ENCODE data around the gene CFAP46. TPM values are rescaled to one million over a fixed set of nuclear protein-coding genes. Genes with fewer than 3 reads are reported as not detected.
"Not testable (repeated sequence)": the region's sequence is repeated elsewhere in the genome, so short reads cannot be mapped to it uniquely, and the experiment has no call there.

CFAP46 gene
- total RNA-seq, 4 donors from 2014 or later: 0.32 to 0.54 TPM; not detected in 2

DNA sequence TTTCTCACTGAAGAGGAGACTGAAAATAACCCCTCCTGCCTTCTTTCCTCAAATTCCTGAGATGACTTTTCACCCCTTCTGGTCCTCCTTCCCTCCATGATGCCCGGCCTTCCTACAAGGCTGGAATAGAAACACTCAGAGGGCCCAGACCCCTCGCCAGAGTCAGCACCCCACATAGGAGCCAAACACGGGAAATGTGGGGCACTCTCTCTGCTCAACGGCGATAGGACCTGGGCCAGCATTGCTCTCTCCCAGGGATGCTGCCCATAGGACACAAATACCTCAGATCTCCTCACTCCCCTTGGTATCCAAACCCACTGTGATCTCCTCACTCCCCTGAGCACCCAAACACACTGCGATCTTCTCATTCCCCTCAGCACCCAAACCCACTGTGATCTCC lies 7.4 kb downstream of the CFAP46 start:
- 85 to 86% methylated on average over 6 of the region's 6 CpGs for WGBS, 2 donors
- intact Hi-C loops (cut with DNase I; ENCODE audit: low total_unique reads): no loop called here
- no peak overlapping the region for H3K4me3 ChIP-seq (ENCODE audit: low read depth, poor library complexity, severe bottlenecking)
- TF ChIP-seq, protein P1, sequence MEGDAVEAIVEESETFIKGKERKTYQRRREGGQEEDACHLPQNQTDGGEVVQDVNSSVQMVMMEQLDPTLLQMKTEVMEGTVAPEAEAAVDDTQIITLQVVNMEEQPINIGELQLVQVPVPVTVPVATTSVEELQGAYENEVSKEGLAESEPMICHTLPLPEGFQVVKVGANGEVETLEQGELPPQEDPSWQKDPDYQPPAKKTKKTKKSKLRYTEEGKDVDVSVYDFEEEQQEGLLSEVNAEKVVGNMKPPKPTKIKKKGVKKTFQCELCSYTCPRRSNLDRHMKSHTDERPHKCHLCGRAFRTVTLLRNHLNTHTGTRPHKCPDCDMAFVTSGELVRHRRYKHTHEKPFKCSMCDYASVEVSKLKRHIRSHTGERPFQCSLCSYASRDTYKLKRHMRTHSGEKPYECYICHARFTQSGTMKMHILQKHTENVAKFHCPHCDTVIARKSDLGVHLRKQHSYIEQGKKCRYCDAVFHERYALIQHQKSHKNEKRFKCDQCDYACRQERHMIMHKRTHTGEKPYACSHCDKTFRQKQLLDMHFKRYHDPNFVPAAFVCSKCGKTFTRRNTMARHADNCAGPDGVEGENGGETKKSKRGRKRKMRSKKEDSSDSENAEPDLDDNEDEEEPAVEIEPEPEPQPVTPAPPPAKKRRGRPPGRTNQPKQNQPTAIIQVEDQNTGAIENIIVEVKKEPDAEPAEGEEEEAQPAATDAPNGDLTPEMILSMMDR (IDR thresholded peaks at IDR 0.05): no peak
- no peak for TF ChIP-seq POLR2A (IDR thresholded peaks at IDR 0.05)
- no peak for DNase-seq (ENCODE audit: low spot score in 2 of 2)

DNA sequence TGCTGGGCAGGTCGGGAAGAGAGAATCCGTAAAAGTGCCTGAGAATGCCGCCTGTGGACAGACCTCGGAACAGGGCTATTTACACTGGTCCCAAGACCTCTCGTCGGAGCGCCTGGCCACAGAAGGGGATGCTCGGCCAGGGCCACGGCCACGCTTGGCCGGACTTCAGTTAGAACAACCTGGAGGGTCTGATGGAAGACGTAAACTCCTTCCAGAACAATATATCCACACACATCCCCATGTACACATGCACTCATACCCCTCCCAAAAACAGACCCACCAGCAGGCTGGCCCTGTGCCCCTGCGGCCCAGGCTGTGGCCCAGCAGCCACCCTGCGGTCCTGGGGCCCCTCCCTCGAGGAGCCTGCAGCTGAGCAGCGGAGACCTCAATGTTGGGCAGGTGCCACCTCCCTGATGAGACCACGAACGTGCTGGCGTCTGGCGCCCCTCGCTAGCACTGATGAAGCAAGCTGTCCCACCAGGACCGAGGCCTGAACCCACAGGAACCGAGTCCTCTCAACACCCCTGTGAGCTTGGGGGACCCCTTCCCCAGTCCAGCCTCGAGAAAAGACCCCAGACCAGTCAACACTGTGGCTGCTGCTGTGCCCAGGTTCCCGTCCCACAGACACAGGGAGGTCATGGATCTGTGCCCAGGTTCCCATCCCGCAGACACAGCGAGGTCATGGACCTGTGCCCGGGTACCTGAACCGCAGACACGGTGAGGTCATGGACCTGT lies 8.9 kb downstream of the CFAP46 start:
- WGBS, 2 donors: 92% methylated on average over 27 to 30 of the region's 30 CpGs
- intact Hi-C loops (cut with DNase I; ENCODE audit: low total_unique reads): no loop called here
- TF ChIP-seq, protein P1 (IDR thresholded peaks at IDR 0.05): no peak
- no peak for TF ChIP-seq POLR2A (IDR thresholded peaks at IDR 0.05)
- no peak overlapping the region for H3K4me3 ChIP-seq (ENCODE audit: low read depth, poor library complexity, severe bottlenecking)
- no peak for DNase-seq (ENCODE audit: low spot score in 2 of 2)

DNA sequence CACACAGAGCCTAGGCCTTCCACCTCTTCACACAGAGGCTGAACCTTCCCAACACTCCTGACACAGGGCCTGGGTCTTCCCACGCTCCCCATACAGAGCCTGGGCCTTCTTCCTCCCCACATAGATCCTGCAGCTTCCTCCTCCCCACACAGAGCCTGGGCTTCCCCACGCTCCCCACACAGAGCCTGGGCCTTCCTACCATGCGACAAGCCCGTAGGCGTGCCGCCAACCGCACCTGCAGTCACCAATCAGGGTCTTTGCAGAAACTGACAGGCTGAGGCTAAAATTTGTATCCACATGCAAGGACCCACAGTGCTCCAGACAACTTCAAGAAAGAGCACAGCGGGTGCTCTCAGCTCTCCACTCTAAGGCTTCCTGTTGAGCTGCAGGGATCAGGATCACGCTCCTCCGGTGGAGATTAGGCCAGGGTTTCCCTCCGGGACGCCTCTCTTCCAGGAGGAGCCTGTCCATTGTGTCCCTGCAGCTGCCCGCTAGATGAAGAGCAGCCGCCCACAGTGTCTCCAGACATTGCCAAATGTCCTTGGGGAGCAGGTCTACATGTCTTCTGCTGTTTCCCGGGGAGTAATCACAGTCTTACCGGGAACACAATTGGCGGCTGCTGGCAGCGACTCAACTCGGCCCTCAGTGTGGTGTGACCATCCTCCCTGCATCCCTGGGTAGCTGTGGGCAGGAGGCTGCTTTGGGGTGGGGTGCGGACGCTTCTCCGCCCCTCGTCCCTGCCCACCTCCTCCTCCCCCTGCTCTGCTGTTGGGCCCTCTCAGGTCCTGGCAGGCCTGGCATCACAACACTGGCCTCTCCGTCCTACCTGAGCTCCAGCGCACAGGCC lies 9.7 kb downstream of the CFAP46 start:
- H3K4me3 ChIP-seq (ENCODE audit: low read depth, poor library complexity, severe bottlenecking): no peak overlapping the region
- intact Hi-C loops (cut with DNase I; ENCODE audit: low total_unique reads): no loop called here
- 92 to 93% methylated on average over 22 to 24 of the region's 25 CpGs for WGBS, 2 donors
- no peak for TF ChIP-seq POLR2A (IDR thresholded peaks at IDR 0.05)
- TF ChIP-seq, protein P1 (IDR thresholded peaks at IDR 0.05): no peak
- DNase-seq (ENCODE audit: low spot score in 2 of 2): no peak

DNA sequence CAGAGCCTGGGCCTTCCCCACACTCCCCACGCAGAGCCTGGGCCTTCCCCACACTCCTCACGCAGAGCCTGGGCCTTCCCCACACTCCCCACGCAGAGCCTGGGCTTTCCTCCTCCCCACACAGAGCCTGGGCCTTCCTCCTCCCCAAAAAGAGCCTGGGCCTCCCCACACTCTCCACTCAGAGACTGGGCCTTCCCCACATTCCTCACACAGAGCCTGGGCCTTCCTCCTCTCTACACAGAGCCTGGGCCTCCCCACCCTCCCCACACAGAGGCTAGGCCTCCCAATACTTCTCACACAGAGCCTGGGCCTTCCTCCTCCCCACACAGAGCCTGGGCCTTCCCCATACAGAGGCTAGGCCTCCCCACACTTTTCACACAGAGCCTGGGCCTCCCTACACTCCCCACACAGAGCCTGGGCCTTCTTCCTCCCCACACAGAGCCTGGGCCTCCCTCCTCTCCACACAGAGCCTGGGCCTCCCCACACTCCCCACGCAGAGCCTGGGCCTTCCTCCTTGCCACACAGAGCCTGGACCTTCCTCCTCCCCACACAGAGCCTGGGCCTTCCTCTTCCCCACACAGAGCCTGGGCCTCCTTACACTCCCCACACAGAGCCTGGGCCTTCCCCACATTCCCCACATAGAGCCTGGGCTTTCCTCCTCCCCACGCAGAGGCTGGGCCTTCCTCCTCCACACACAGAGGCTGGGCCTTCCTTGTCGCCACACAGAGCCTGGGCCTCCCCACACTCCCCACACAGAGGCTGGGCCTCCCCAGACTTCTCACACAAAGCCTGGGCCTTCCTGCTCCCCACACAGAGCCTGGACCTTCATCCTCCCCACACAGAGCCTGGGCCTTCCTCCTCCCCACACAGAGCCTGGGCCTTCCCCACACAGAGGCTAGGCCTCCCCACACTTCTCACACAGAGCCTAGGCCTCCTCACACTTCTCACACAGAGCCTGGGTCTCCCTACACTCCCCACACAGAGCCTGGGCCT lies 10.8 kb downstream of the CFAP46 start:
- 71 to 81% methylated on average over 6 of the region's 6 CpGs for WGBS, 2 donors
- intact Hi-C loops (cut with DNase I; ENCODE audit: low total_unique reads); DNase-seq (ENCODE audit: low spot score in 2 of 2); H3K4me3 ChIP-seq (ENCODE audit: low read depth, poor library complexity, severe bottlenecking): not testable (repeated sequence)

DNA sequence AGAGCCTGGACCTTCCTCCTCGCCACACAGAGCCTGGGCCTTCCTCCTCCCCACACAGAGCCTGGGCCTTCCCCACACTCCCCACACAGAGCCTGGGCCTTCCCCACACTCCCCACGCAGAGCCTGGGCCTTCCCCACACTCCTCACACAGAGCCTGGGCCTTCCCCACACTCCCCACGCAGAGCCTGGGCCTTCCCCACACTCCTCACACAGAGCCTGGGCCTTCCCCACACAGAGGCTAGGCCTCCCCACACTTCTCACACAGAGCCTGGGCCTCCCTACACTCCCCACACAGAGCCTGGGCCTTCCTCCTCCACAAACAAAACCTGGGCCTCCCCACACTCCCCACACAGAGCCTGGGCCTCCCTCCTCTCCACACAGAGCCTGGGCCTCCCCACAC lies 11.7 kb downstream of the CFAP46 start:
- H3K4me3 ChIP-seq (ENCODE audit: low read depth, poor library complexity, severe bottlenecking); DNase-seq (ENCODE audit: low spot score in 2 of 2); intact Hi-C loops (cut with DNase I; ENCODE audit: low total_unique reads): not testable (repeated sequence)
- 25 to 80% methylated on average over 1 of the region's 3 CpGs for WGBS, 2 donors

DNA sequence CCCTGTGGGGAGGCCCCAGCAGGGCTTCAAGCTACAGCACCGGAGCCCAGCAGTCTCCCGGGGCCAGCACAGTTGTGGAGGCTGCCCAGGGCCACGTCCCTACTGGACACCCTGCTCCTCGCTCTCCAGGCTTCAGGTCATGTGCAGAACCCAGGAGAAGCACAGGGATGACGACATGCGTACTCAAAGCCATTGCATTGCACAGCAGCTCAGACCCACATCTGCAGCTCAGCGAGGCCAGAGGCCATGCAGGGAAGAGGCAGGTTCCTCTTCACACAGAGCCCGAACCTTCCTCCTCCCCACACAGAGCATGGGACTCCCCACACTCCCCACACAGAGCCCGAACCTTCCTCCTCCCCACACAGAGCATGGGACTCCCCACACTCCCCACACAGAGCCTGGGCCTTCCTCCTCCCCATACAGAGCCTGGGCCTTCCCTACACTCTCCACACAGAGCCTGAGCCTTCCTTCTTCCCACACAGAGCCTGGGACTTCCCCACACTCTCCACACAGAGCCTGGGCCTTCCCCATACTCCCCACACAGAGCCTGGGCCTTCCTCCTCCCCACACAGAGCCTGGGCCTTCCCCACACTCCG lies 12.3 kb downstream of the CFAP46 start:
- 75% methylated on average over 9 to 10 of the region's 10 CpGs for WGBS, 2 donors
- TF ChIP-seq POLR2A (IDR thresholded peaks at IDR 0.05): no peak
- TF ChIP-seq, protein P1 (IDR thresholded peaks at IDR 0.05): no peak
- no peak for DNase-seq (ENCODE audit: low spot score in 2 of 2)
- intact Hi-C loops (cut with DNase I; ENCODE audit: low total_unique reads): no loop called here
- no peak overlapping the region for H3K4me3 ChIP-seq (ENCODE audit: low read depth, poor library complexity, severe bottlenecking)

All from lower leg skin (tissue), 4 donors.